K562 (cell line): Measurements from ENCODE around the gene ENDOG. TPM values are rescaled to one million over a fixed set of nuclear protein-coding genes. Genes with fewer than 3 reads are reported as not detected.

ENCODE experiments used
- ATAC-seq: fragments of 200-7000 bp; cut with Tn5 transposase; 3 replicates; pipeline ENCODE4 v1.9.1; 2020; ENCODE audit warnings: moderate library complexity
- BruUV-seq: library from RNA; stranded (reverse); fragments of 400-500 nt; replicated peaks from 2 replicates; lab custom pipeline; 2021; lab: Mats Ljungman, UMichigan
- CTCF ChIA-PET: fragments of 300-600 bp; formaldehyde crosslinking; extraction: SDS; loops from one replicate; lab custom pipeline; 2021; ENCODE audit warnings: low intra/inter-chr PET ratio; lab: Yijun Ruan, JAX
- POLR2A ChIA-PET: fragments of 300-600, 350-650 bp; sonication (Branson Sonifier 250); formaldehyde crosslinking; extraction: SDS; loops from one replicate; lab custom pipeline; 2021; ENCODE audit warnings: antibody characterized with exemption, inconsistent platforms; lab: Yijun Ruan, JAX
- DNase-seq, 4 experiments: peaks; one replicate each; pipeline versions ENCODE4 v3.0.0 to v3.0.0-alpha.2; 2011 to 2018; ENCODE audit warnings: low spot score in 3 of 4, mixed read lengths in 3 of 4; ENCODE audit errors: extremely low read depth in 1 of 4
- FAIRE-seq: peaks from 2 replicates; lab custom pipeline; 2011; peaks lifted over from hg19 to GRCh38; lab: Jason Lieb, UNC
- H2AFZ ChIP-seq: 2 replicates; pipeline ENCODE4 v1.6.0; 2011; ENCODE audit warnings: low read depth, low read length, control low read depth, inconsistent platforms
- H3K27ac ChIP-seq: fragments of 200-600 bp; 3 replicates; pipeline ENCODE4 v1.8.0; 2011; ENCODE audit warnings: low read depth, mild to moderate bottlenecking, control low read depth, inconsistent platforms, low read length, moderate library complexity, mixed read lengths; ENCODE audit errors: extremely low read depth
- H3K27me3 ChIP-seq, 2 experiments: fragments of 300-600 bp in 1 of 2; 2 replicates in 1 of 2; 3 replicates in 1 of 2; pipeline versions ENCODE4 v1.6.0 to v1.8.0; 2011; ENCODE audit warnings: inconsistent platforms in 2 of 2, low read length in 2 of 2, mild to moderate bottlenecking in 1 of 2, mixed read lengths in 1 of 2, moderate library complexity in 1 of 2; ENCODE audit not compliant: control insufficient read depth in 2 of 2, insufficient read depth in 2 of 2
- H3K36me3 ChIP-seq: fragments of 300-600 bp; 3 replicates; pipeline ENCODE4 v1.8.0; 2011; ENCODE audit warnings: mild to moderate bottlenecking, low read length, inconsistent platforms; ENCODE audit not compliant: control insufficient read depth, insufficient read depth
- H3K4me1 ChIP-seq, 2 experiments: fragments of 200-600 bp in 1 of 2; replicated peaks in 1 of 2; 2 replicates in 1 of 2; 3 replicates in 1 of 2; pipeline versions ENCODE4 v1.5.1 to v1.8.0; 2011; ENCODE audit warnings: inconsistent platforms in 2 of 2, low read length in 2 of 2, mild to moderate bottlenecking in 1 of 2, mixed read lengths in 1 of 2, moderate library complexity in 1 of 2; ENCODE audit not compliant: control insufficient read depth in 2 of 2, insufficient read depth in 2 of 2
- H3K4me2 ChIP-seq: 2 replicates; pipeline ENCODE4 v1.6.1; 2011; ENCODE audit warnings: low read length, control low read depth, inconsistent platforms, mixed read lengths; ENCODE audit not compliant: insufficient read depth
- H3K4me3 ChIP-seq: fragments of 200-600 bp; sonication (generic), shearing (Covaris generic); 2 replicates; pipeline ENCODE4 v1.5.1; 2016; ENCODE audit warnings: control low read depth, inconsistent platforms
- H3K79me2 ChIP-seq: fragments of 200-600 bp; 3 replicates; pipeline ENCODE4 v1.8.0; 2011; ENCODE audit warnings: low read length, inconsistent platforms; ENCODE audit not compliant: control insufficient read depth, insufficient read depth
- H3K9ac ChIP-seq, 2 experiments: 2 replicates each; pipeline versions ENCODE4 v1.6.0 to v1.6.1; 2011; ENCODE audit warnings: low read depth in 2 of 2, low read length in 2 of 2, control low read depth in 1 of 2, inconsistent platforms in 1 of 2, mild to moderate bottlenecking in 1 of 2, mixed read lengths in 1 of 2; ENCODE audit not compliant: insufficient read depth in 1 of 2
- H3K9me1 ChIP-seq: one replicate; pipeline ENCODE4 v1.6.0; 2011; ENCODE audit warnings: inconsistent platforms, mild to moderate bottlenecking, low read length, moderate library complexity; ENCODE audit not compliant: control insufficient read depth, insufficient read depth
- H3K9me3 ChIP-seq: replicated peaks from 2 replicates; pipeline ENCODE4 v1.5.1; 2011; ENCODE audit warnings: low read depth, low read length, inconsistent platforms; ENCODE audit not compliant: control insufficient read depth, insufficient read depth
- H4K20me1 ChIP-seq: replicated peaks from 2 replicates; pipeline ENCODE4 v1.6.1; 2011; ENCODE audit warnings: low read length, inconsistent platforms, mixed read lengths; ENCODE audit not compliant: control insufficient read depth, insufficient read depth
- ADNP ChIP-seq: fragments of 200-800 bp; sonication (Bioruptor generic); IDR thresholded peaks from 2 replicates; pipeline ENCODE4 v1.6.1; 2016; ENCODE audit warnings: missing genetic modification characterization, missing compliant biosample characterization
- CBFB ChIP-seq: sonication (generic); formaldehyde crosslinking; IDR thresholded peaks from 2 replicates; pipeline ENCODE4 v1.4.0; 2020; ENCODE audit warnings: mild to moderate bottlenecking, missing genetic modification reagents
- HES1 ChIP-seq: fragments of 450-650 bp; IDR thresholded peaks from 2 replicates; pipeline ENCODE4 v1.6.1; 2016; ENCODE audit warnings: low read depth, mild to moderate bottlenecking, moderate library complexity
- LCOR ChIP-seq: sonication (generic); formaldehyde crosslinking; IDR thresholded peaks from 2 replicates; pipeline ENCODE4 v1.8.0; 2022; ENCODE audit warnings: mild to moderate bottlenecking, missing genetic modification reagents
- MEF2A ChIP-seq: IDR thresholded peaks from 2 replicates; pipeline ENCODE4 v1.6.1; 2011; ENCODE audit warnings: low read depth, mild to moderate bottlenecking, low read length, moderate library complexity; ENCODE audit not compliant: control insufficient read depth
- NFYB ChIP-seq: IDR thresholded peaks from 2 replicates; pipeline ENCODE4 v1.6.1; 2011; ENCODE audit warnings: mild to moderate bottlenecking, moderate library complexity; ENCODE audit not compliant: insufficient read length; ENCODE audit errors: extremely low read depth
- RBM25 ChIP-seq: fragments of 200-400 bp; formaldehyde crosslinking; IDR thresholded peaks from 2 replicates; pipeline ENCODE4 v1.6.1; 2018; ENCODE audit warnings: low read length, low read depth, moderate library complexity; ENCODE audit not compliant: severe bottlenecking
- SP1 ChIP-seq: sonication (generic); formaldehyde crosslinking; IDR thresholded peaks from 2 replicates; pipeline ENCODE4 v1.8.1; 2022; ENCODE audit warnings: mild to moderate bottlenecking, missing genetic modification reagents
- ZNF431 ChIP-seq: sonication (generic); formaldehyde crosslinking; IDR thresholded peaks from 2 replicates; pipeline ENCODE4 v1.8.0; 2022; ENCODE audit warnings: mild to moderate bottlenecking, missing genetic modification reagents
- ZNF507 ChIP-seq: conservative IDR thresholded peaks from 2 replicates; pipeline ENCODE4 v1.6.1; 2017; ENCODE audit warnings: missing genetic modification characterization, missing compliant biosample characterization
- WGBS: fragments of 100-300 bp; shearing (Covaris generic); methylation state at CpG from one replicate; pipeline ENCODE4 v1.1.6; 2016; ENCODE audit warnings: low coverage, mixed read lengths; ENCODE audit not compliant: insufficient coverage; ENCODE audit errors: missing lambda C conversion rate; 5-methylcytosine and 5-hydroxymethylcytosine counted together
- in situ Hi-C: fragments of 300-500 bp; cut with MboI; formaldehyde crosslinking; loops from 4 replicates; pipeline ENCODE4 v1.15.0; 2018; ENCODE audit warnings: inconsistent platforms, mixed read lengths
- intact Hi-C: fragments of 100-400 bp; cut with micrococcal nuclease; formaldehyde crosslinking; loops from 2 replicates; pipeline ENCODE4 v1.14.2; 2022
- polyA plus RNA-seq, 8 experiments: library from polyadenylated mRNA; depleted of rRNA in 4 of 8; stranded (reverse) in 5 of 8; unstranded in 3 of 8; fragments of >200 nt; fragmentation: Nextera tagmentation in 2 of 8; fragmentation: Illumina TruSeq in 1 of 8; extraction: Ambion mirVana in 2 of 8; extraction: Trizol in 1 of 8; gene quantifications; 2 replicates each; pipeline versions ENCODE4 v1.2.1 to v1.2.3, GENCODE V29; 2011 to 2014; ENCODE audit warnings: inconsistent platforms in 1 of 8, missing spikeins in 1 of 8
- total RNA-seq, 7 experiments: library from RNA; depleted of rRNA in 6 of 7; stranded (reverse); fragments of >200 nt in 6 of 7; fragmentation: Illumina TruSeq in 2 of 7; extraction: Trizol in 2 of 7; gene quantifications; 2 replicates each; pipeline versions ENCODE4 v1.2.1 to v1.2.3, GENCODE V29; 2011 to 2021; ENCODE audit warnings: low replicate concordance in 1 of 7
- TF ChIP-seq, protein P1 (sequence below): fragments of 250-450 bp; sonication (Bioruptor Pico); IDR thresholded peaks from 2 replicates; pipeline ENCODE4 v1.5.0; 2021
- TF ChIP-seq, protein P2 (sequence below): IDR thresholded peaks from 2 replicates; pipeline ENCODE4 v1.6.1; 2016; ENCODE audit warnings: missing genetic modification characterization, missing compliant biosample characterization

The ENDOG gene
- total and polyA plus RNA-seq, 9 of the 15 experiments (the other 6 are each of a cell fraction or from before 2014, with no cell fraction given): 1.2 to 91.0 (median 25.5) TPM

DNA sequence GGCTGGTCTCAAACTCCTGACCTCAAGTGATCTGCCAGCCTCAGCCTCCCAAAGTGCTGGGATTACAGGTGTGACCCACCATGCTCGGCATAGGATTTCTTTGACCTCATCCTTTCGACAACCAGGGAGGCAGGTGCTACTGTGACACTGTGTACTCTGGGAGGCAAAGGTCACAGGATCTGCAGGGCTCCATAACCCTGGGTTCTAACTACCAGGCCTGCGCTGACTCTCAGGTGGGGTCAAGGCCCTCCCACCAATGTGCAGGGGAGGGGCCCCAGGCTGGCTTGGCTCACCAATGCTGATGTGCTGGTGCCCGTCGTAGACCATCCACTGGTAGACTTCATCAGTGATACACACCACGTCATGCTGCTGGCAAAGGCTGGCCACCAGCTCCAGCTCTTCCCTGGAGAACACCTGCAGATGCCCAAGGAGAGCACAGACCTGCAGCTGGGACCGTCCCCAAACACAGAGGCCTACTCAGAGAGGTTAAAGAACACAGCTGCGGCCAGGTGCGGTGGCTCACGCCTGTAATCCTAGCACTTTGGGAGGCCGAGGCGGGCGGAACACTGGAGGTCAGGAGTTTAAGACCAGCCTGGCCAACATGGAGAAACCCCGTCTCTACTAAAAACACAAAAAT is 18.3 kb downstream of the ENDOG start:
- Histone ChIP-seq H3K9me3 (no peaks in the 10 kb centered on the region), H3K79me2 (no peaks in the 10 kb centered on the region), H3K27me3 (no peaks in the 10 kb centered on the region), H3K27ac (no peak overlapping the region), H2AFZ (no peak overlapping the region), H3K4me2 (no peak overlapping the region), H3K4me3 (no peak overlapping the region), H3K9ac (no peak overlapping the region; a peak in 1 of 4 replicates), H4K20me1 (no peaks in the 10 kb centered on the region), H3K9me1 (no peaks in the 10 kb centered on the region), H3K36me3 (peaks cover 21% of the 10 kb centered on the region; the same call in 2 of the 3 replicates), H3K4me1 (peaks cover 0 to 9% of the 10 kb centered on the region in 2 experiments; a peak in 2 of 5 replicates)
- WGBS: 87% methylated on average over 14 of the region's 14 CpGs
- ATAC-seq: no peak
- FAIRE-seq: no peak
- ChIA-PET CTCF (no interaction called here), POLR2A (interaction anchor here (0.6 to 0.9 kb wide), 2 partner anchors 8 to 321 kb away, joined by 3 read pairs; no protein-coding TSS in a partner anchor)
- DNase-seq: peak in 1 of 4 experiments; percentile 3
- intact Hi-C loops (no loop called here), in situ Hi-C loops (no loop called here)
- TF ChIP-seq ADNP (tag): no peak
- no peak for TF ChIP-seq CBFB (CRISPR knock-in tag)
- no peak for TF ChIP-seq HES1
- TF ChIP-seq MEF2A: no peak
- TF ChIP-seq ZNF507 (tag): no peak
- TF ChIP-seq NFYB: no peak
- no peak for TF ChIP-seq SP1
- no peak for TF ChIP-seq LCOR (CRISPR knock-in tag)
- TF ChIP-seq, protein P1, sequence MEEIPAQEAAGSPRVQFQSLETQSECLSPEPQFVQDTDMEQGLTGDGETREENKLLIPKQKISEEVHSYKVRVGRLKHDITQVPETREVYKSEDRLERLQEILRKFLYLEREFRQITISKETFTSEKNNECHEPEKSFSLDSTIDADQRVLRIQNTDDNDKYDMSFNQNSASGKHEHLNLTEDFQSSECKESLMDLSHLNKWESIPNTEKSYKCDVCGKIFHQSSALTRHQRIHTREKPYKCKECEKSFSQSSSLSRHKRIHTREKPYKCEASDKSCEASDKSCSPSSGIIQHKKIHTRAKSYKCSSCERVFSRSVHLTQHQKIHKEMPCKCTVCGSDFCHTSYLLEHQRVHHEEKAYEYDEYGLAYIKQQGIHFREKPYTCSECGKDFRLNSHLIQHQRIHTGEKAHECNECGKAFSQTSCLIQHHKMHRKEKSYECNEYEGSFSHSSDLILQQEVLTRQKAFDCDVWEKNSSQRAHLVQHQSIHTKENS (CRISPR knock-in tag): no peak
- TF ChIP-seq RBM25: no peak
- TF ChIP-seq, protein P2, sequence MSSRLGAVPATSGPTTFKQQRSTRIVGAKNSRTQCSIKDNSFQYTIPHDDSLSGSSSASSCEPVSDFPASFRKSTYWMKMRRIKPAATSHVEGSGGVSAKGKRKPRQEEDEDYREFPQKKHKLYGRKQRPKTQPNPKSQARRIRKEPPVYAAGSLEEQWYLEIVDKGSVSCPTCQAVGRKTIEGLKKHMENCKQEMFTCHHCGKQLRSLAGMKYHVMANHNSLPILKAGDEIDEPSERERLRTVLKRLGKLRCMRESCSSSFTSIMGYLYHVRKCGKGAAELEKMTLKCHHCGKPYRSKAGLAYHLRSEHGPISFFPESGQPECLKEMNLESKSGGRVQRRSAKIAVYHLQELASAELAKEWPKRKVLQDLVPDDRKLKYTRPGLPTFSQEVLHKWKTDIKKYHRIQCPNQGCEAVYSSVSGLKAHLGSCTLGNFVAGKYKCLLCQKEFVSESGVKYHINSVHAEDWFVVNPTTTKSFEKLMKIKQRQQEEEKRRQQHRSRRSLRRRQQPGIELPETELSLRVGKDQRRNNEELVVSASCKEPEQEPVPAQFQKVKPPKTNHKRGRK: no peak
- no peak for TF ChIP-seq ZNF431 (CRISPR knock-in tag)
- BruUV-seq: no TSS peak
